ENCODE results near the gene ZFP62. TPM values are rescaled to one million over a fixed set of nuclear protein-coding genes. Genes with fewer than 3 reads are reported as not detected.

ZFP62 gene
- total and polyA plus RNA-seq, 7 experiments from 2014 or later, result 24.9 to 80.4 (median 31.5) TPM

DNA sequence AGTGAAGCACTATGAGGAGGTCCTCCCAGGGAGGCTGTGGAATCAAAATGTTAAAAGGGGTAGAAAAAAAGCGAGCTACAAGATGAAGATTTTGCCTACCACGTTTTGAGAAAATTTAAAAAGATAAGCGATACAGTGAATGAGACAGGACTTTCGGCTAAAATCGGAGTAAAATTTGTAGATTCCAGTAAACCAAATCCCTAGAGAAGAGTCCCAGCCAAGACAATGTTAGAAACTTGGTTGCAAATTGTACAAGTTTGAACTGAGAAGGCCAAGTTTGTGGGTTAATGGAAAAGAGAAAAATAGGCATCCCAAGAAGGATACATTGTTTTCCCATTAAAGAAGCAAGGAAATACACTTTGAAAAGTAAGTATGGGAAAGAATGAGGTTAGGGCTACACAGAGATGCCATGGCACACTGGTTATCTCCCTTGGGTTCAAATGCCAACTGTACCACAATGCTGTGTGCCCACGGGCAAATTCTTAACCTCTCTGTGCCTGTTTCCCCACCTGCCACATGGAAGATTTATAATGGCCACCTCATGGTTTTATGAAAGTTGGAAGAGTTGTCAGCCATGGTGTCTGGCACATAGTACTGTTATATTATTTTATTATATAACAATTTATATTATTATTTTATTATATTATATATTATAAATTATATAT, 42.3 kb downstream of the ZFP62 start:
- H3K4me3 Mint-ChIP-seq, result no peak overlapping the region
- Histone ChIP-seq H3K36me3 (ENCODE audit: control insufficient read depth in 2 of 3, insufficient read depth in 3 of 3, low read length in 3 of 3) (no peaks in the 10 kb centered on the region), H3K4me3 (ENCODE audit: low read length) (no peak overlapping the region), H3K27me3 (ENCODE audit: control insufficient read depth in 2 of 2, insufficient read depth in 2 of 2, low read length in 2 of 2) (no peaks in the 10 kb centered on the region), H3K27ac (ENCODE audit: low read depth, low read length) (no peak overlapping the region), H3K4me1 (ENCODE audit: control insufficient read depth in 2 of 2, insufficient read depth in 2 of 2, low read length in 2 of 2) (peaks cover 6 to 17% of the 10 kb centered on the region in 2 donors), H3K9me3 (ENCODE audit: control insufficient read depth in 2 of 3, low read length in 3 of 3) (no peaks in the 10 kb centered on the region)
- no peak for ATAC-seq
- H3K27ac Mint-ChIP-seq, result peak overlapping the region in 2 of 9 donors; percentile 38 to 70
- H3K36me3 Mint-ChIP-seq, result no peaks in the 10 kb centered on the region
- POLR2A ChIA-PET, result interaction anchor here (1.1 to 9.2 kb wide), 3 partner anchors 8 to 16 kb away, joined by 6 to 121 read pairs (median 70); partner anchors contain the start of gene MGAT1
- intact Hi-C loops (cut with micrococcal nuclease), result no loop called here
- CTCF ChIA-PET, result interaction anchor here (0.8 to 1.1 kb wide), 2 partner anchors 8 to 27 kb away, joined by 3 read pairs; no protein-coding TSS in a partner anchor
- no peak for DNase-seq
- H3K27me3 Mint-ChIP-seq, result peaks cover 0 to 15% (median 0%) of the 10 kb centered on the region in 5 donors
- H3K9me3 Mint-ChIP-seq, result peaks cover 0 to 1% (median 0%) of the 10 kb centered on the region in 11 donors
- peaks cover 24 to 51% (median 40%) of the 10 kb centered on the region in 7 donors for H3K4me1 Mint-ChIP-seq

DNA sequence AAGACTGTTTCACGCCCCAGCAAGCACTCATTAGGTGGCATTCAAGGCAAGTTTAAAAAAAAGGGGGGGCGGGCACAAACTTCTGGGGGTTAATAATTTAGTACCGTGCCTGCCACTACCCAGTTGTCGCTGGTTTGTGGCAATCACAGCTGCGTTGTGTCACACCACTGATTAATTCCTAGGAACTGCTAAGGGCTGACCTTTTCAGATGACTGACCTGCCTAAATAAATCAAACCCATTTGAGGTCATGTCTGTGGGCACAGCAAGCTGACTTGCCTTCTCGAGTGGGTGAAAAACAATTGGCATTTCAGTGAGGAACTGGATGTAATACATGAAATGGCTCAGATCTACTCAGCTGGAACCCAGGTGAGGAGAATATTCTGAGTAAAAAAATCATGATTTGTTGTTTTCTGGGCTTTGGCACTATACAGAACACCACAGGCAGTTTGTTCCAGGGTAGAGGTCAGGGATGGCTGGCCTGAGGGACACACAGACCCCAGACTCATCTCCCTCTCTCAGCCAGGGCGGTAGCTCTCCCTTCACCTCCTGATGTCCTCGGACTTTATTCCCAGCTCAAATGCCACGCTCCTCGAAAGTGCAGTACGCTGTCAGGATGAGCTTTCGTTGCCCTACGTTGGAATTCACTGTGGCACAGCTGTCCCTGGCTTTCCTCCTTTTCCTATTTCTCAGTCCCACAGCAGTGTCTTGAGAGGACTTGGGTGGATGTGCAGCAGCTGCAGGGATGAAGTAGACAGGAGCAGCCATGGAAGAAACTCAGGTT, 43.0 kb downstream of the ZFP62 start:
- peaks cover 22 to 52% (median 45%) of the 10 kb centered on the region in 7 donors for H3K4me1 Mint-ChIP-seq
- ATAC-seq (no peak), DNase-seq (no peak)
- Histone ChIP-seq H3K27me3 (ENCODE audit: control insufficient read depth in 2 of 2, insufficient read depth in 2 of 2, low read length in 2 of 2) (no peaks in the 10 kb centered on the region), H3K27ac (ENCODE audit: low read depth, low read length) (no peak overlapping the region), H3K9me3 (ENCODE audit: control insufficient read depth in 2 of 3, low read length in 3 of 3) (no peaks in the 10 kb centered on the region), H3K36me3 (ENCODE audit: control insufficient read depth in 2 of 3, insufficient read depth in 3 of 3, low read length in 3 of 3) (no peaks in the 10 kb centered on the region), H3K4me3 (ENCODE audit: low read length) (no peak overlapping the region), H3K4me1 (ENCODE audit: control insufficient read depth in 2 of 2, insufficient read depth in 2 of 2, low read length in 2 of 2) (peaks cover 6 to 17% of the 10 kb centered on the region in 2 donors)
- ChIA-PET POLR2A (interaction anchor here (0.6 to 9.2 kb wide), 7 partner anchors 8 to 113 kb away, joined by 3 to 121 read pairs (median 7); partner anchors contain the start of gene MGAT1), CTCF (interaction anchor here (0.8 to 1.1 kb wide), 3 partner anchors 9 to 48 kb away, joined by 3 to 4 read pairs (median 3); no protein-coding TSS in a partner anchor)
- peaks cover 0 to 2% (median 0%) of the 10 kb centered on the region in 11 donors for H3K9me3 Mint-ChIP-seq
- peak overlapping the region in 4 of 9 donors; percentile 31 to 94 (median 54) for H3K27ac Mint-ChIP-seq
- H3K4me3 Mint-ChIP-seq, result peak overlapping the region in 2 of 10 donors; percentile 10 to 90
- intact Hi-C loops (cut with micrococcal nuclease), result no loop called here
- H3K27me3 Mint-ChIP-seq, result peaks cover 0 to 15% (median 0%) of the 10 kb centered on the region in 5 donors
- no peaks in the 10 kb centered on the region for H3K36me3 Mint-ChIP-seq

DNA sequence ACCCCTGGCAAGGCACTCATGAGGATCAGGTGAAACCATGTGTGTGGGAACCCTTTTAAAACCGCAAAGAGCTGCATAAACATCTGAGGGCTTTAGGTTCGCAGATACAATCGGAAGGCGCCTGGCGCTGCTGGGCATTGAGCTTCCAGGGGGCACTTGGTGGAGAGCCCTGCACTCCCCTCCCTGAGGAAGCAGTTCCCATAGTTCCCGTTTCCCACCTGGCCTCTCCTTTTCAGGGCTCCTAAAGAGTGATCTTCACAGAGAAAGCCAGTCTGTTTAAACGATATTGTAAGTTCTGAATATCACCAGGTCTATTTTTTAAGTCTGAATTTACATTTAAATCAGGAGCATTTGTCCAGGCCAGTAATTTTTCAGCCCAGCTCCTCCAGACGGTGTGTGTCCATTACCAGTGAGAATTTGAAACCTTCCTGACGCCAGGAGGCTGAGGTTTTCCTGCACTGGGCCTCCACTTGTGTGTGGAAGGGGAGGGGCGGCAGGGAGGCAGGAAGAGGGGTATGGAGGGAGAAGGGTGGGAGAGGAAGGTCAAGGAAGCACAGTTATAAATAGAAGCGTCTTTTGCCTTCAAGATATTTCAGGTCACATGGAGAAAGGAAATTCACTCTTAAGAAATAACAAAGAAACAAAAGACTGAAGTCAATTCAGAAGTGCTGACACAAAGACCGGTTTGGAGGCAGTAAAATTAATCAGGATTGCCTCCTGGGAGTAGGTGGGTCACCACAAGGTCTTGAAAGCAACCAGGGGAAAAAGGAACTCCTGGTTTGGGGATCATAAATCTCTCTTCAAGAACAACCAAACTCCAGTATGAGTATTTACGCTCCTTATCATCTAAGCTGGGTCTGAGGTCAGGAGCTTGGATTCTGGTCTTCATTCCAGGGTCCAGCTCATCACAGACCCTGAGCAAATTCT, 44.2 kb downstream of the ZFP62 start:
- Histone ChIP-seq H3K4me3 (ENCODE audit: low read length) (peak overlapping the region; percentile 37), H3K36me3 (ENCODE audit: control insufficient read depth in 2 of 3, insufficient read depth in 3 of 3, low read length in 3 of 3) (no peaks in the 10 kb centered on the region), H3K27me3 (ENCODE audit: control insufficient read depth in 2 of 2, insufficient read depth in 2 of 2, low read length in 2 of 2) (no peaks in the 10 kb centered on the region), H3K4me1 (ENCODE audit: control insufficient read depth in 2 of 2, insufficient read depth in 2 of 2, low read length in 2 of 2) (peaks cover 9 to 18% of the 10 kb centered on the region in 2 donors), H3K27ac (ENCODE audit: low read depth, low read length) (peak overlapping the region; percentile 20), H3K9me3 (ENCODE audit: control insufficient read depth in 2 of 3, low read length in 3 of 3) (no peaks in the 10 kb centered on the region)
- CTCF ChIA-PET, result interaction anchor here (0.9 to 1.4 kb wide), 6 partner anchors 13 to 52 kb away, joined by 3 to 8 read pairs (median 5); no protein-coding TSS in a partner anchor
- no peaks in the 10 kb centered on the region for H3K36me3 Mint-ChIP-seq
- POLR2A ChIA-PET, result interaction anchor here (0.6 to 9.2 kb wide), 10 partner anchors 8 to 124 kb away, joined by 3 to 121 read pairs (median 5); partner anchors contain the start of gene MGAT1
- H3K27me3 Mint-ChIP-seq, result peaks cover 0 to 15% (median 0%) of the 10 kb centered on the region in 5 donors
- peak overlapping the region in 8 of 9 donors; percentile 60 to 94 (median 89) for H3K27ac Mint-ChIP-seq
- peaks cover 27 to 63% (median 55%) of the 10 kb centered on the region in 7 donors for H3K4me1 Mint-ChIP-seq
- intact Hi-C loops (cut with micrococcal nuclease), result no loop called here
- peaks cover 0 to 2% (median 0%) of the 10 kb centered on the region in 11 donors for H3K9me3 Mint-ChIP-seq
- H3K4me3 Mint-ChIP-seq, result peak overlapping the region; percentile 39 to 90 (median 76)
- DNase-seq (peak in 2 of 9 donors; percentile 31 to 40), ATAC-seq (no peak)

DNA sequence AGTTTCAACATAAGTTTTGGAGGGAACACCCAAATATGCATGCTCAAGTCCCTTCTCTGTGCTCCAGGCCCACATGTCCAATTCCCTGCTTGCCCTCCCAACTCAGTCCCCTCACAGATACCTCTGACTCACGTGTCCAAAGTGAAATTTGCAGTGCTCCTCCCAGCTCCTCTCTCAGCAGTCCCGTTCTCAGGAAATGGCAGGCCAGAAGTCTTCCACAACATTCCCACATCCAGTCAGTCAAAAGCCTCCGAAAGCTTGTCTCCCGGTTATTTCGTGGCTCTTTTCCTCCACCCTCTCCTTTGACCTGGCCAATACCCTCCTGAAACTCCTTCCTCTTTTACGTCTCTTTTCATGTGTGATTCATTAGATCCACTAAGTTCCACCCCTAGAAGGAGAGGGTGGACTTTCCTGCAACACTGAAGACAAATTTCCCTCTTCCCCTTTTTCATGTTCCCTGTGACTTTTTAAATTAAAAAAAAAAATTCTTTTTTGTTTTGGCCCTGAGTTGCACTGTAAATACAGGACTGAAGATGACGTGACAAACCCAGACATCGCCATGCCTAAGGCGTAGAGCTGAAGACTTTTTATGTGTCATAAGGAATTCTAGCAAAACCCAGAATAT, 45.7 kb downstream of the ZFP62 start:
- ChIA-PET POLR2A (interaction anchor here (1.3 to 9.2 kb wide), 7 partner anchors 10 to 46 kb away, joined by 3 to 121 read pairs (median 5); partner anchors contain the start of genes MGAT1 and ZFP62), CTCF (interaction anchor here (0.5 to 1.5 kb wide), 2 partner anchors 15 to 70 kb away, joined by 3 read pairs; no protein-coding TSS in a partner anchor)
- H3K4me3 Mint-ChIP-seq, result peak overlapping the region in 5 of 10 donors; percentile 3 to 40 (median 34)
- no peak overlapping the region for H3K27ac ChIP-seq (ENCODE audit: low read depth, low read length)
- intact Hi-C loops (cut with micrococcal nuclease), result no loop called here
- no peaks in the 10 kb centered on the region for H3K36me3 Mint-ChIP-seq
- no peak overlapping the region for H3K4me3 ChIP-seq (ENCODE audit: low read length)
- DNase-seq (no peak), ATAC-seq (peak; percentile 40)
- peaks cover 0 to 15% (median 0%) of the 10 kb centered on the region in 5 donors for H3K27me3 Mint-ChIP-seq
- H3K27me3 ChIP-seq (ENCODE audit: control insufficient read depth in 2 of 2, insufficient read depth in 2 of 2, low read length in 2 of 2), result no peaks in the 10 kb centered on the region
- peaks cover 18 to 26% of the 10 kb centered on the region in 2 donors for H3K4me1 ChIP-seq (ENCODE audit: control insufficient read depth in 2 of 2, insufficient read depth in 2 of 2, low read length in 2 of 2)
- peaks cover 0 to 2% (median 0%) of the 10 kb centered on the region in 11 donors for H3K9me3 Mint-ChIP-seq
- no peaks in the 10 kb centered on the region for H3K36me3 ChIP-seq (ENCODE audit: control insufficient read depth in 2 of 3, insufficient read depth in 3 of 3, low read length in 3 of 3)
- H3K4me1 Mint-ChIP-seq, result peaks cover 31 to 71% (median 63%) of the 10 kb centered on the region in 7 donors
- no peaks in the 10 kb centered on the region for H3K9me3 ChIP-seq (ENCODE audit: control insufficient read depth in 2 of 3, low read length in 3 of 3)
- H3K27ac Mint-ChIP-seq, result peak overlapping the region in 5 of 9 donors; percentile 64 to 87 (median 77)

DNA sequence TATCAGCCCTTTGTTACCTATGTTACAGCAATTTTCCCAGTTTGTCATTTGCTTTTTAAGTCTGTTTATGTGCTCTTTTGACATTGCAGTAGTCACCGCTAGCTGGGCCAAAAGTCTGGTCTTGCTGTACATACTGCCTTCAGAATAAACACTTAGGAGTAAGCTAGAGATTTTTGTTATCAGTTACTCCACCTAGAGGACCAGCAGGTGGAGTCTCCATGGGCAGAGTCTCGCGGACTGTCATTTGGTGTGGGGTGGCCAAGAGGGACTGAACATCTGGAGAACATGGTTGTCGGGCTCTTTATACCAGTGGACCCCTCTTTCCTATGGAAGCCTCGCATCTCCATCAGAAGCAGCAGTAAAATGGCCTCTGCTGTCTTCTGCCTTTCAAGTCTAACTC, 47.7 kb downstream of the ZFP62 start:
- Histone ChIP-seq H3K27me3 (ENCODE audit: control insufficient read depth in 2 of 2, insufficient read depth in 2 of 2, low read length in 2 of 2) (no peaks in the 10 kb centered on the region), H3K36me3 (ENCODE audit: control insufficient read depth in 2 of 3, insufficient read depth in 3 of 3, low read length in 3 of 3) (no peaks in the 10 kb centered on the region), H3K4me3 (ENCODE audit: low read length) (no peak overlapping the region), H3K27ac (ENCODE audit: low read depth, low read length) (no peak overlapping the region), H3K4me1 (ENCODE audit: control insufficient read depth in 2 of 2, insufficient read depth in 2 of 2, low read length in 2 of 2) (peaks cover 24 to 30% of the 10 kb centered on the region in 2 donors), H3K9me3 (ENCODE audit: control insufficient read depth in 2 of 3, low read length in 3 of 3) (no peaks in the 10 kb centered on the region)
- Mint-ChIP-seq H3K27me3 (peaks cover 0 to 10% (median 0%) of the 10 kb centered on the region in 5 donors), H3K4me1 (peaks cover 37 to 81% (median 72%) of the 10 kb centered on the region in 7 donors), H3K9me3 (peaks cover 0 to 5% (median 0%) of the 10 kb centered on the region in 11 donors), H3K4me3 (peak overlapping the region in 4 of 10 donors; percentile 6 to 27 (median 26)), H3K27ac (peak overlapping the region in 8 of 9 donors; percentile 63 to 94 (median 85)), H3K36me3 (peaks cover 0 to 7% (median 0%) of the 10 kb centered on the region in 5 donors)
- no peak for DNase-seq
- ChIA-PET CTCF (interaction anchor here (0.6 to 2.9 kb wide), 5 partner anchors 10 to 115 kb away, joined by 3 to 9 read pairs (median 3); no protein-coding TSS in a partner anchor), POLR2A (interaction anchor here (0.6 to 9.2 kb wide), 6 partner anchors 11 to 35 kb away, joined by 3 to 167 read pairs (median 8); partner anchors contain the start of gene MGAT1)
- ATAC-seq, result no peak
- intact Hi-C loops (cut with micrococcal nuclease), result no loop called here

Measured in naive thymus-derived CD4-positive, alpha-beta T cell (primary cell).